HepG2 (cell line): ENCODE measurements around the gene GYS1. TPM values are rescaled to one million over a fixed set of nuclear protein-coding genes. Genes with fewer than 3 reads are reported as not detected.
A peak's percentile ranks its signal among the peaks of the same experiment; 100 is the strongest.

Experiments used
- BRCA1 ChIP-seq: sonication (generic); formaldehyde crosslinking; IDR thresholded peaks from 2 replicates; pipeline ENCODE4 v1.4.0; 2020; ENCODE audit warnings: missing genetic modification reagents
- IKZF4 ChIP-seq: sonication (generic); formaldehyde crosslinking; IDR thresholded peaks from 2 replicates; pipeline ENCODE4 v1.5.1; 2020; ENCODE audit warnings: borderline replicate concordance, mild to moderate bottlenecking, low read depth, missing genetic modification reagents; ENCODE audit errors: not compliant biosample characterization
- NFIB ChIP-seq: sonication (generic); formaldehyde crosslinking; IDR thresholded peaks from 2 replicates; pipeline ENCODE4 v1.9.0; 2021; ENCODE audit warnings: missing genetic modification reagents, mild to moderate bottlenecking, borderline replicate concordance
- NKX3-1 ChIP-seq: sonication (generic); formaldehyde crosslinking; IDR thresholded peaks from 2 replicates; pipeline ENCODE4 v1.5.0; 2020; ENCODE audit warnings: missing genetic modification reagents
- ZC3H13 ChIP-seq: sonication (generic); formaldehyde crosslinking; IDR thresholded peaks from 2 replicates; pipeline ENCODE4 v1.8.1; 2023; ENCODE audit warnings: mild to moderate bottlenecking, missing genetic modification reagents, moderate library complexity
- ZNF639 ChIP-seq: conservative IDR thresholded peaks from 2 replicates; pipeline ENCODE4 v1.6.1; 2018; ENCODE audit warnings: missing genetic modification reagents
- ZNF790 ChIP-seq: sonication (generic); formaldehyde crosslinking; IDR thresholded peaks from 2 replicates; pipeline ENCODE4 v1.8.0; 2022; ENCODE audit warnings: missing genetic modification reagents, mild to moderate bottlenecking, borderline replicate concordance
- ZZZ3 ChIP-seq: sonication (generic); formaldehyde crosslinking; IDR thresholded peaks from 2 replicates; pipeline ENCODE4 v1.4.0; 2020; ENCODE audit warnings: missing genetic modification reagents, mild to moderate bottlenecking, borderline replicate concordance
- polyA plus RNA-seq, 8 experiments: library from polyadenylated mRNA; depleted of rRNA in 3 of 8; stranded (reverse) in 7 of 8; unstranded in 1 of 8; fragments of >200 nt; fragmentation: Illumina TruSeq in 4 of 8; extraction: Trizol in 4 of 8; gene quantifications; 2 replicates each; pipeline versions ENCODE4 v1.2.1 to v1.2.3, GENCODE V29; 2011 to 2016; ENCODE audit warnings: low read depth in 4 of 8, missing spikeins in 1 of 8, mixed read lengths in 1 of 8; ENCODE audit not compliant: insufficient read depth in 1 of 8
- total RNA-seq, 5 experiments: library from RNA; depleted of rRNA; stranded (reverse); fragments of >200 nt; fragmentation: Illumina TruSeq; extraction: Trizol; gene quantifications; 2 replicates each; pipeline ENCODE4 v1.2.3, GENCODE V29; 2016; ENCODE audit warnings: low read depth in 1 of 5
- TF ChIP-seq, protein P1 (sequence below): IDR thresholded peaks from 2 replicates; pipeline ENCODE4 v1.6.1; 2016; ENCODE audit warnings: mild to moderate bottlenecking
- TF ChIP-seq, protein P2 (sequence below): sonication (generic); formaldehyde crosslinking; IDR thresholded peaks from 2 replicates; pipeline ENCODE4 v1.4.0; 2020; ENCODE audit warnings: mild to moderate bottlenecking, missing genetic modification reagents
- TF ChIP-seq, protein P3 (sequence below): sonication (generic); formaldehyde crosslinking; IDR thresholded peaks from 2 replicates; pipeline ENCODE4 v1.4.0; 2020; ENCODE audit warnings: missing genetic modification reagents
- TF ChIP-seq, protein P4 (sequence below): sonication (generic); formaldehyde crosslinking; IDR thresholded peaks from 2 replicates; pipeline ENCODE4 v1.4.0; 2020; ENCODE audit warnings: missing genetic modification reagents

GYS1 gene
- total and polyA plus RNA-seq, 2 of the 13 experiments (the other 11 are each of a cell fraction or from before 2014, with no cell fraction given) = 18.4 to 42.1 TPM

DNA sequence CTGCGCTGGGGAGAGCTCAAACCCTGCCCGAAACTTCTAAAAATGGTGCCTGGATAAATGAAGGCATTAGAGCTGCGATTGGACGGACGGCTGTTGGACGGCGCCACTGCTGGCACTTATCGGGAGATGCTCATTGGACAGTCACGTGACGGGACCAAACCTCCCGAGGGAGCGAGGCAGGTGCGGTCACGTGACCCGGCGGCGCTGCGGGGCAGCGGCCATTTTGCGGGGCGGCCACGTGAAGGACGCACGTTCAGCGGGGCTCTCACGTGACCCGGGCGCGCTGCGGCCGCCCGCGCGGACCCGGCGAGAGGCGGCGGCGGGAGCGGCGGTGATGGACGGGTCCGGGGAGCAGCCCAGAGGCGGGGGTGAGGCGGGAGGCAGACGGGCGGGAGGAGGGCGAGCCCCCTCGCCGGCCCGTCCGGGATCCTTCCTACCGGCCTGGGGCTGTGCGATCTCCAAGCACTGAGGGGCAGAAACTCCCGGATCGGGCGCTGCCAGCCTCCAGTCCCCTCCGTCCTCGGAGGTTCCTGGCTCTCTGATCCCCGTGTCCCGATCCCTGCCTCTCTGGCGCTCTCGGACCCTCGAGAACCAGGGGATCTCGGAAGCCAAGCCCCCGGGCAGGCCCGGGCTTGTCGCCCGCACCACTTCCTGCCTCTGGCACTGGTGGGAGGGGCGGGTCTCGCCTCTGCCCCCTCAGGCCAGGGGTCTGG, 38.4 kb downstream of the GYS1 start, which contains the start of gene BAX (continued):
- TF ChIP-seq IKZF4 (CRISPR knock-in tag) (peak; percentile 72), ZNF639 (CRISPR knock-in tag) (peak; percentile 36; the same call in 1 of the 2 replicates), NFIB (CRISPR knock-in tag) (no peak), ZC3H13 (CRISPR knock-in tag) (no peak; the same call in 1 of the 2 replicates), BRCA1 (CRISPR knock-in tag) (no peak), ZZZ3 (CRISPR knock-in tag) (no peak), ZNF790 (CRISPR knock-in tag) (peak; percentile 35; the same call in 1 of the 2 replicates), NKX3-1 (CRISPR knock-in tag) (no peak)
- TF ChIP-seq, protein P1, sequence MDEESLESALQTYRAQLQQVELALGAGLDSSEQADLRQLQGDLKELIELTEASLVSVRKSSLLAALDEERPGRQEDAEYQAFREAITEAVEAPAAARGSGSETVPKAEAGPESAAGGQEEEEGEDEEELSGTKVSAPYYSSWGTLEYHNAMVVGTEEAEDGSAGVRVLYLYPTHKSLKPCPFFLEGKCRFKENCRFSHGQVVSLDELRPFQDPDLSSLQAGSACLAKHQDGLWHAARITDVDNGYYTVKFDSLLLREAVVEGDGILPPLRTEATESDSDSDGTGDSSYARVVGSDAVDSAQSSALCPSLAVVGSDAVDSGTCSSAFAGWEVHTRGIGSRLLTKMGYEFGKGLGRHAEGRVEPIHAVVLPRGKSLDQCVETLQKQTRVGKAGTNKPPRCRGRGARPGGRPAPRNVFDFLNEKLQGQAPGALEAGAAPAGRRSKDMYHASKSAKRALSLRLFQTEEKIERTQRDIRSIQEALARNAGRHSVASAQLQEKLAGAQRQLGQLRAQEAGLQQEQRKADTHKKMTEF = peak; percentile 66; the same call in 1 of the 2 replicates
- TF ChIP-seq, protein P2, sequence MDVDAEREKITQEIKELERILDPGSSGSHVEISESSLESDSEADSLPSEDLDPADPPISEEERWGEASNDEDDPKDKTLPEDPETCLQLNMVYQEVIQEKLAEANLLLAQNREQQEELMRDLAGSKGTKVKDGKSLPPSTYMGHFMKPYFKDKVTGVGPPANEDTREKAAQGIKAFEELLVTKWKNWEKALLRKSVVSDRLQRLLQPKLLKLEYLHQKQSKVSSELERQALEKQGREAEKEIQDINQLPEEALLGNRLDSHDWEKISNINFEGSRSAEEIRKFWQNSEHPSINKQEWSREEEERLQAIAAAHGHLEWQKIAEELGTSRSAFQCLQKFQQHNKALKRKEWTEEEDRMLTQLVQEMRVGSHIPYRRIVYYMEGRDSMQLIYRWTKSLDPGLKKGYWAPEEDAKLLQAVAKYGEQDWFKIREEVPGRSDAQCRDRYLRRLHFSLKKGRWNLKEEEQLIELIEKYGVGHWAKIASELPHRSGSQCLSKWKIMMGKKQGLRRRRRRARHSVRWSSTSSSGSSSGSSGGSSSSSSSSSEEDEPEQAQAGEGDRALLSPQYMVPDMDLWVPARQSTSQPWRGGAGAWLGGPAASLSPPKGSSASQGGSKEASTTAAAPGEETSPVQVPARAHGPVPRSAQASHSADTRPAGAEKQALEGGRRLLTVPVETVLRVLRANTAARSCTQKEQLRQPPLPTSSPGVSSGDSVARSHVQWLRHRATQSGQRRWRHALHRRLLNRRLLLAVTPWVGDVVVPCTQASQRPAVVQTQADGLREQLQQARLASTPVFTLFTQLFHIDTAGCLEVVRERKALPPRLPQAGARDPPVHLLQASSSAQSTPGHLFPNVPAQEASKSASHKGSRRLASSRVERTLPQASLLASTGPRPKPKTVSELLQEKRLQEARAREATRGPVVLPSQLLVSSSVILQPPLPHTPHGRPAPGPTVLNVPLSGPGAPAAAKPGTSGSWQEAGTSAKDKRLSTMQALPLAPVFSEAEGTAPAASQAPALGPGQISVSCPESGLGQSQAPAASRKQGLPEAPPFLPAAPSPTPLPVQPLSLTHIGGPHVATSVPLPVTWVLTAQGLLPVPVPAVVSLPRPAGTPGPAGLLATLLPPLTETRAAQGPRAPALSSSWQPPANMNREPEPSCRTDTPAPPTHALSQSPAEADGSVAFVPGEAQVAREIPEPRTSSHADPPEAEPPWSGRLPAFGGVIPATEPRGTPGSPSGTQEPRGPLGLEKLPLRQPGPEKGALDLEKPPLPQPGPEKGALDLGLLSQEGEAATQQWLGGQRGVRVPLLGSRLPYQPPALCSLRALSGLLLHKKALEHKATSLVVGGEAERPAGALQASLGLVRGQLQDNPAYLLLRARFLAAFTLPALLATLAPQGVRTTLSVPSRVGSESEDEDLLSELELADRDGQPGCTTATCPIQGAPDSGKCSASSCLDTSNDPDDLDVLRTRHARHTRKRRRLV (CRISPR knock-in tag) = no peak
- TF ChIP-seq, protein P3, sequence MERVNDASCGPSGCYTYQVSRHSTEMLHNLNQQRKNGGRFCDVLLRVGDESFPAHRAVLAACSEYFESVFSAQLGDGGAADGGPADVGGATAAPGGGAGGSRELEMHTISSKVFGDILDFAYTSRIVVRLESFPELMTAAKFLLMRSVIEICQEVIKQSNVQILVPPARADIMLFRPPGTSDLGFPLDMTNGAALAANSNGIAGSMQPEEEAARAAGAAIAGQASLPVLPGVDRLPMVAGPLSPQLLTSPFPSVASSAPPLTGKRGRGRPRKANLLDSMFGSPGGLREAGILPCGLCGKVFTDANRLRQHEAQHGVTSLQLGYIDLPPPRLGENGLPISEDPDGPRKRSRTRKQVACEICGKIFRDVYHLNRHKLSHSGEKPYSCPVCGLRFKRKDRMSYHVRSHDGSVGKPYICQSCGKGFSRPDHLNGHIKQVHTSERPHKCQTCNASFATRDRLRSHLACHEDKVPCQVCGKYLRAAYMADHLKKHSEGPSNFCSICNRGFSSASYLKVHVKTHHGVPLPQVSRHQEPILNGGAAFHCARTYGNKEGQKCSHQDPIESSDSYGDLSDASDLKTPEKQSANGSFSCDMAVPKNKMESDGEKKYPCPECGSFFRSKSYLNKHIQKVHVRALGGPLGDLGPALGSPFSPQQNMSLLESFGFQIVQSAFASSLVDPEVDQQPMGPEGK = peak; percentile 85
- TF ChIP-seq, protein P4, sequence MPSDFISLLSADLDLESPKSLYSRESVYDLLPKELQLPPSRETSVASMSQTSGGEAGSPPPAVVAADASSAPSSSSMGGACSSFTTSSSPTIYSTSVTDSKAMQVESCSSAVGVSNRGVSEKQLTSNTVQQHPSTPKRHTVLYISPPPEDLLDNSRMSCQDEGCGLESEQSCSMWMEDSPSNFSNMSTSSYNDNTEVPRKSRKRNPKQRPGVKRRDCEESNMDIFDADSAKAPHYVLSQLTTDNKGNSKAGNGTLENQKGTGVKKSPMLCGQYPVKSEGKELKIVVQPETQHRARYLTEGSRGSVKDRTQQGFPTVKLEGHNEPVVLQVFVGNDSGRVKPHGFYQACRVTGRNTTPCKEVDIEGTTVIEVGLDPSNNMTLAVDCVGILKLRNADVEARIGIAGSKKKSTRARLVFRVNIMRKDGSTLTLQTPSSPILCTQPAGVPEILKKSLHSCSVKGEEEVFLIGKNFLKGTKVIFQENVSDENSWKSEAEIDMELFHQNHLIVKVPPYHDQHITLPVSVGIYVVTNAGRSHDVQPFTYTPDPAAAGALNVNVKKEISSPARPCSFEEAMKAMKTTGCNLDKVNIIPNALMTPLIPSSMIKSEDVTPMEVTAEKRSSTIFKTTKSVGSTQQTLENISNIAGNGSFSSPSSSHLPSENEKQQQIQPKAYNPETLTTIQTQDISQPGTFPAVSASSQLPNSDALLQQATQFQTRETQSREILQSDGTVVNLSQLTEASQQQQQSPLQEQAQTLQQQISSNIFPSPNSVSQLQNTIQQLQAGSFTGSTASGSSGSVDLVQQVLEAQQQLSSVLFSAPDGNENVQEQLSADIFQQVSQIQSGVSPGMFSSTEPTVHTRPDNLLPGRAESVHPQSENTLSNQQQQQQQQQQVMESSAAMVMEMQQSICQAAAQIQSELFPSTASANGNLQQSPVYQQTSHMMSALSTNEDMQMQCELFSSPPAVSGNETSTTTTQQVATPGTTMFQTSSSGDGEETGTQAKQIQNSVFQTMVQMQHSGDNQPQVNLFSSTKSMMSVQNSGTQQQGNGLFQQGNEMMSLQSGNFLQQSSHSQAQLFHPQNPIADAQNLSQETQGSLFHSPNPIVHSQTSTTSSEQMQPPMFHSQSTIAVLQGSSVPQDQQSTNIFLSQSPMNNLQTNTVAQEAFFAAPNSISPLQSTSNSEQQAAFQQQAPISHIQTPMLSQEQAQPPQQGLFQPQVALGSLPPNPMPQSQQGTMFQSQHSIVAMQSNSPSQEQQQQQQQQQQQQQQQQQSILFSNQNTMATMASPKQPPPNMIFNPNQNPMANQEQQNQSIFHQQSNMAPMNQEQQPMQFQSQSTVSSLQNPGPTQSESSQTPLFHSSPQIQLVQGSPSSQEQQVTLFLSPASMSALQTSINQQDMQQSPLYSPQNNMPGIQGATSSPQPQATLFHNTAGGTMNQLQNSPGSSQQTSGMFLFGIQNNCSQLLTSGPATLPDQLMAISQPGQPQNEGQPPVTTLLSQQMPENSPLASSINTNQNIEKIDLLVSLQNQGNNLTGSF (CRISPR knock-in tag) = peak; percentile 71; the same call in 1 of the 2 replicates
